ENCODE data around the gene DMRT3. TPM values are rescaled to one million over a fixed set of nuclear protein-coding genes. Genes with fewer than 3 reads are reported as not detected.
"Not testable (repeated sequence)": the region's sequence is repeated elsewhere in the genome, so short reads cannot be mapped to it uniquely, and the experiment has no call there.

Gene DMRT3
- total RNA-seq, 1 experiment from 2014 or later, result not detected

DNA sequence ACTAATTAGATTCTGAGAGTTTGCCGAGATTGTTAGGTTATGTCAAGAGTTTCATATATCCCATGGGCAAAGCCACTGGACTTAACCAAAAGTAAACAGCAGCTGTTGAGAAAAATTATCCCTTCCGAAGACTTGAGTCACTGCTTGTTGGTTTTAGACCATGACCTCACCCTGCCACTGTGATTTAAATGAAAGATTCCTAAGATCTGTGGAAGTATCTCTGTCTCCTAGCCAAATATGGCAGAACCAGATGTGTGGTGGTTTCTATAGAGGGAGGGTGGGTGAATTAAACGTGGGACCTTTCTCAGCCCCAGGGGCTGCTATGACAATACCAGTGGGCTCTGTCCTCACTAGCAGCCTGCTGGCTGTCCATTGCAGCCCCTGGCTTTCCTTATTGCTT lies 19.3 kb downstream of the DMRT3 start:
- CTCF ChIA-PET, result no interaction called here
- peaks cover 7% of the 10 kb centered on the region; the same call in 1 of the 2 replicates for H3K27me3 ChIP-seq (ENCODE audit: insufficient read depth, low read depth)
- POLR2A ChIA-PET (ENCODE audit: unreplicated experiment), result no interaction called here

DNA sequence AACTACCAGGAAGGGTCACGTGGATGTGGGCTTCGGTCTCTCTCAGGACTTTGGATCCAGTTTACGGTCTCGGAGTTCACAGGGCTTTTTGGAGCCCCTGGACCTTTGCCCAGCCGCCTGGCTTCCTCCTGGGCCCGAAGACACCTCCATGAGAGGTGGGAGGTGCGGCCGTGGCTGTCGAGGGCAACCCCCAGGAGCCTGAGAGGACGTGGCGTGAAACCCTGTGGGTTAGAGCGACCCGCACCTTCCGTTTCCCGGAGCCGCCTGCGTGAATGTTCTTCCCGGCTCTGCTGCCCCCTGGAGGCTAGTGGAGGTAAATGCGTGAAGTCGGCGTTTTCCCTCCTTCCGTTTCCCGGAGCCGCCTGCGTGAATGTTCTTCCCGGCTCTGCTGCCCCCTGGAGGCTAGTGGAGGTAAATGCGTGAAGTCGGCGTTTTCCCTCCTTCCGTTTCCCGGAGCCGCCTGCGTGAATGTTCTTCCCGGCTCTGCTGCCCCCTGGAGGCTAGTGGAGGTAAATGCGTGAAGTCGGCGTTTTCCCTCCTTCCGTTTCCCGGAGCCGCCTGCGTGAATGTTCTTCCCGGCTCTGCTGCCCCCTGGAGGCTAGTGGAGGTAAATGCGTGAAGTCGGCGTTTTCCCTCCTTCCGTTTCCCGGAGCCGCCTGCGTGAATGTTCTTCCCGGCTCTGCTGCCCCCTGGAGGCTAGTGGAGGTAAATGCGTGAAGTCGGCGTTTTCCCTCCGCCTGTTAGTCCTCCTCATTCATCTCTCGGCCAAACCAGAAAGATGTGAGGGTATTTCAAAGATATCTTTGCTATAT lies 22.1 kb downstream of the DMRT3 start:
- TF ChIP-seq, protein P1, sequence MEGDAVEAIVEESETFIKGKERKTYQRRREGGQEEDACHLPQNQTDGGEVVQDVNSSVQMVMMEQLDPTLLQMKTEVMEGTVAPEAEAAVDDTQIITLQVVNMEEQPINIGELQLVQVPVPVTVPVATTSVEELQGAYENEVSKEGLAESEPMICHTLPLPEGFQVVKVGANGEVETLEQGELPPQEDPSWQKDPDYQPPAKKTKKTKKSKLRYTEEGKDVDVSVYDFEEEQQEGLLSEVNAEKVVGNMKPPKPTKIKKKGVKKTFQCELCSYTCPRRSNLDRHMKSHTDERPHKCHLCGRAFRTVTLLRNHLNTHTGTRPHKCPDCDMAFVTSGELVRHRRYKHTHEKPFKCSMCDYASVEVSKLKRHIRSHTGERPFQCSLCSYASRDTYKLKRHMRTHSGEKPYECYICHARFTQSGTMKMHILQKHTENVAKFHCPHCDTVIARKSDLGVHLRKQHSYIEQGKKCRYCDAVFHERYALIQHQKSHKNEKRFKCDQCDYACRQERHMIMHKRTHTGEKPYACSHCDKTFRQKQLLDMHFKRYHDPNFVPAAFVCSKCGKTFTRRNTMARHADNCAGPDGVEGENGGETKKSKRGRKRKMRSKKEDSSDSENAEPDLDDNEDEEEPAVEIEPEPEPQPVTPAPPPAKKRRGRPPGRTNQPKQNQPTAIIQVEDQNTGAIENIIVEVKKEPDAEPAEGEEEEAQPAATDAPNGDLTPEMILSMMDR (conservative IDR thresholded peaks at IDR 0.05), result peak; percentile 48; the same call in 1 of the 2 replicates
- H3K79me2 ChIP-seq (ENCODE audit: low read depth); intact Hi-C loops (cut with micrococcal nuclease; ENCODE audit: unreplicated experiment); H2AFZ ChIP-seq; H3F3A ChIP-seq (ENCODE audit: insufficient read depth, low read depth); H3K27me3 ChIP-seq (ENCODE audit: insufficient read depth, low read depth); H3K9me3 ChIP-seq (ENCODE audit: insufficient read depth, low read depth); H3K9me2 ChIP-seq (ENCODE audit: insufficient read depth); BruUV-seq (replicated peaks); POLR2A ChIA-PET (ENCODE audit: unreplicated experiment); H3K36me3 ChIP-seq (ENCODE audit: low read depth); H3K4me1 ChIP-seq (replicated peaks; ENCODE audit: insufficient read depth); DNase-seq; H4K20me1 ChIP-seq (ENCODE audit: insufficient read depth); H3K4me3 ChIP-seq; H3K4me2 ChIP-seq; H3K27ac ChIP-seq: not testable (repeated sequence)
- CTCF ChIA-PET, result interaction anchor here (0.6 kb wide), 1 partner anchor 782 kb away, joined by 11 read pairs; no protein-coding TSS in a partner anchor

More for the DNA sequence above, 19.3 kb downstream of the DMRT3 start:
- no peak for DNase-seq
- Histone ChIP-seq H3F3A (ENCODE audit: insufficient read depth, low read depth) (no peaks in the 10 kb centered on the region), H2AFZ (no peak overlapping the region), H3K36me3 (ENCODE audit: low read depth) (no peaks in the 10 kb centered on the region), H4K20me1 (ENCODE audit: insufficient read depth) (no peaks in the 10 kb centered on the region), H3K27ac (no peak overlapping the region), H3K9me3 (ENCODE audit: insufficient read depth, low read depth) (no peaks in the 10 kb centered on the region), H3K9me2 (ENCODE audit: insufficient read depth) (no peaks in the 10 kb centered on the region), H3K4me3 (no peak overlapping the region), H3K4me1 (replicated peaks; ENCODE audit: insufficient read depth) (no peaks in the 10 kb centered on the region), H3K4me2 (no peak overlapping the region), H3K79me2 (ENCODE audit: low read depth) (no peaks in the 10 kb centered on the region)
- intact Hi-C loops (cut with micrococcal nuclease; ENCODE audit: unreplicated experiment), result no loop called here
- BruUV-seq (replicated peaks), result no TSS peak
- TF ChIP-seq, protein P1 (conservative IDR thresholded peaks at IDR 0.05), result no peak
- no peak for TF ChIP-seq EZH2 (IDR thresholded peaks at IDR 0.05; ENCODE audit: low read depth)

DNA sequence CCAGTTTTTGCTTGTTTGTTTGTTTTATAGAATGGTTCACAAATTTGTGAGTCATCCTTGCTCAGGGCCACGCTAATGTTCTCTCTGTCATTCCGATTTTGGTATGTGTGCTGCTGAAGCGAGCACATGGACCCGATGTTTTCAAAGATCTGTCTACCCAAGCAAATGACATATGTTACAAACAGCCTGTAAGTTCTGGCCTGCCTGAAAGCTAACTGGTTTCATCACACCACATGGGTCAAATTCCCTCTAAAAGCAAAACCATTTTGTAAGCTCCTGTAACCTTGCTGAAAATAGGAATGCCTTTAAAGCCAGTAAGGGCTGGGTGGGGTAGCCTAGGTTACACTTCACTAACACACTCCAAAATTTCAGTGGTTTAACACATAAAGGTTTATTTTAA lies 25.4 kb downstream of the DMRT3 start:
- intact Hi-C loops (cut with micrococcal nuclease; ENCODE audit: unreplicated experiment), result loop anchor here (10.0 kb wide), 2 partner anchors 617 to 657 kb away; no protein-coding TSS in a partner anchor
- H4K20me1 ChIP-seq (ENCODE audit: insufficient read depth), result no peaks in the 10 kb centered on the region
- BruUV-seq (replicated peaks), result no TSS peak
- H3K4me2 ChIP-seq, result no peak overlapping the region
- TF ChIP-seq, protein P1 (conservative IDR thresholded peaks at IDR 0.05), result no peak
- no peak for TF ChIP-seq EZH2 (IDR thresholded peaks at IDR 0.05; ENCODE audit: low read depth)
- POLR2A ChIA-PET (ENCODE audit: unreplicated experiment), result no interaction called here
- DNase-seq, result no peak
- H3K36me3 ChIP-seq (ENCODE audit: low read depth), result no peaks in the 10 kb centered on the region
- CTCF ChIA-PET, result no interaction called here
- H3K27ac ChIP-seq, result no peak overlapping the region
- no peaks in the 10 kb centered on the region for H3K4me1 ChIP-seq (replicated peaks; ENCODE audit: insufficient read depth)
- H2AFZ ChIP-seq, result no peak overlapping the region
- no peaks in the 10 kb centered on the region for H3K79me2 ChIP-seq (ENCODE audit: low read depth)
- H3K4me3 ChIP-seq, result no peak overlapping the region
- H3F3A ChIP-seq (ENCODE audit: insufficient read depth, low read depth), result no peaks in the 10 kb centered on the region
- no peaks in the 10 kb centered on the region for H3K9me2 ChIP-seq (ENCODE audit: insufficient read depth)
- no peaks in the 10 kb centered on the region for H3K27me3 ChIP-seq (ENCODE audit: insufficient read depth, low read depth)
- no peaks in the 10 kb centered on the region for H3K9me3 ChIP-seq (ENCODE audit: insufficient read depth, low read depth)
